Ascending aorta (tissue), 2 donors: ENCODE results near the gene SYNGR4. TPM values are rescaled to one million over a fixed set of nuclear protein-coding genes. Genes with fewer than 3 reads are reported as not detected.
A peak's percentile ranks its signal among the peaks of the same experiment; 100 is the strongest.

ENCODE experiments used
- DNase-seq, 2 donors: peaks; one replicate each; pipeline ENCODE4 v3.0.0-alpha.2; 2019; ENCODE audit warnings: low spot score in 2 of 2
- H3K27ac ChIP-seq, 2 donors: fragments of 200-600 bp; sonication (generic); one replicate each; pipeline ENCODE4 v1.5.1; 2016 to 2017; ENCODE audit warnings: mild to moderate bottlenecking in 1 of 2
- H3K27me3 ChIP-seq: fragments of 200-600 bp; sonication (generic); one replicate; pipeline ENCODE4 v1.5.1; 2017
- H3K36me3 ChIP-seq, 2 donors: fragments of 200-600 bp; sonication (generic); one replicate each; pipeline ENCODE4 v1.5.1; 2016
- H3K4me1 ChIP-seq, 2 donors: fragments of 200-600 bp; sonication (generic); one replicate each; pipeline ENCODE4 v1.5.1; 2016 to 2017; ENCODE audit warnings: mild to moderate bottlenecking in 1 of 2
- H3K4me3 ChIP-seq, 2 donors: fragments of 200-600 bp; sonication (generic); one replicate each; pipeline ENCODE4 v1.5.1; 2016 to 2017; ENCODE audit warnings: mild to moderate bottlenecking in 1 of 2
- H3K9me3 ChIP-seq, 2 donors: fragments of 200-600 bp; sonication (generic); one replicate each; pipeline ENCODE4 v1.5.1; 2016
- CTCF ChIP-seq, 3 experiments: fragments of 200-600 bp in 2 of 3; fragments of 450-650 bp in 1 of 3; sonication (generic) in 2 of 3; IDR thresholded peaks; one replicate each; pipeline ENCODE4 v1.5.1; 2016 to 2019; ENCODE audit warnings: antibody characterized with exemption in 3 of 3, mild to moderate bottlenecking in 1 of 3, moderate library complexity in 1 of 3
- intact Hi-C: fragments of 100-400 bp; cut with DNase I; formaldehyde crosslinking; loops from one replicate; pipeline ENCODE4 v1.15.1; 2023
- total RNA-seq: library from RNA; depleted of rRNA; stranded (reverse); fragments of >200 nt; gene quantifications from one replicate; pipeline ENCODE4 v1.1.0, GENCODE V29; 2016

Gene SYNGR4
- total RNA-seq, 1 donor from 2014 or later, result not detected

GRCh38 chr19:48415806-48416221, 51.6 kb downstream of the SYNGR4 start:
- H3K4me1 ChIP-seq, result no peaks in the 10 kb centered on the region
- TF ChIP-seq CTCF (IDR thresholded peaks at IDR 0.05), result no peak
- intact Hi-C loops, result no loop called here
- H3K4me3 ChIP-seq, result peak overlapping the region in 1 of 2 donors; percentile 42
- no peaks in the 10 kb centered on the region for H3K27me3 ChIP-seq
- no peaks in the 10 kb centered on the region for H3K9me3 ChIP-seq
- no peak for DNase-seq
- no peak overlapping the region for H3K27ac ChIP-seq
- no peaks in the 10 kb centered on the region for H3K36me3 ChIP-seq

- intact Hi-C loops, result no loop called here
- Histone ChIP-seq H3K4me1 (no peaks in the 10 kb centered on the region), H3K36me3 (no peaks in the 10 kb centered on the region), H3K9me3 (no peaks in the 10 kb centered on the region), H3K27me3 (no peaks in the 10 kb centered on the region), H3K27ac (no peak overlapping the region), H3K4me3 (no peak overlapping the region)
- TF ChIP-seq CTCF (IDR thresholded peaks at IDR 0.05), result no peak
- no peak for DNase-seq
These were observed 53.3 kb downstream of the SYNGR4 start for GRCh38 chr19:48417421-48417820.

GRCh38 chr19:48418317-48419064, 54.3 kb downstream of the SYNGR4 start:
- no peak for DNase-seq
- no peak for TF ChIP-seq CTCF (IDR thresholded peaks at IDR 0.05)
- no peak overlapping the region for H3K27ac ChIP-seq
- no peaks in the 10 kb centered on the region for H3K36me3 ChIP-seq
- intact Hi-C loops, result no loop called here
- H3K4me3 ChIP-seq, result no peak overlapping the region
- no peaks in the 10 kb centered on the region for H3K4me1 ChIP-seq
- no peaks in the 10 kb centered on the region for H3K9me3 ChIP-seq
- no peaks in the 10 kb centered on the region for H3K27me3 ChIP-seq

GRCh38 chr19:48419158-48419920, 55.2 kb downstream of the SYNGR4 start:
- no peak for DNase-seq

GRCh38 chr19:48421548-48421947, 57.4 kb downstream of the SYNGR4 start:
- no peaks in the 10 kb centered on the region for H3K9me3 ChIP-seq
- no peak overlapping the region for H3K27ac ChIP-seq
- H3K27me3 ChIP-seq, result no peaks in the 10 kb centered on the region
- no peak for DNase-seq
- no peak overlapping the region for H3K4me3 ChIP-seq
- TF ChIP-seq CTCF (IDR thresholded peaks at IDR 0.05), result no peak
- H3K4me1 ChIP-seq, result no peaks in the 10 kb centered on the region
- H3K36me3 ChIP-seq, result no peaks in the 10 kb centered on the region
- intact Hi-C loops, result no loop called here

More at GRCh38 chr19:48419158-48419920, 55.2 kb downstream of the SYNGR4 start:
- no peak for TF ChIP-seq CTCF (IDR thresholded peaks at IDR 0.05)
- Histone ChIP-seq H3K36me3 (no peaks in the 10 kb centered on the region), H3K27me3 (no peaks in the 10 kb centered on the region), H3K27ac (no peak overlapping the region), H3K4me3 (no peak overlapping the region), H3K9me3 (no peaks in the 10 kb centered on the region), H3K4me1 (no peaks in the 10 kb centered on the region)
- intact Hi-C loops, result no loop called here
